Stimulated activated CD4-positive, alpha-beta T cell treated with anti-CD3 and anti-CD28 coated beads, Interleukin-15, amount 100 ng/mL, for 48 hours (primary cell): ENCODE measurements around the gene LRP1B.
"Not testable (repeated sequence)": the region's sequence is repeated elsewhere in the genome, so short reads cannot be mapped to it uniquely, and the experiment has no call there.

Source experiments
- DNase-seq, 2 donors: peaks; one replicate each; pipeline ENCODE4 v3.0.0-alpha.2; 2020; ENCODE audit warnings: low read depth in 2 of 2

LRP1B gene

DNA sequence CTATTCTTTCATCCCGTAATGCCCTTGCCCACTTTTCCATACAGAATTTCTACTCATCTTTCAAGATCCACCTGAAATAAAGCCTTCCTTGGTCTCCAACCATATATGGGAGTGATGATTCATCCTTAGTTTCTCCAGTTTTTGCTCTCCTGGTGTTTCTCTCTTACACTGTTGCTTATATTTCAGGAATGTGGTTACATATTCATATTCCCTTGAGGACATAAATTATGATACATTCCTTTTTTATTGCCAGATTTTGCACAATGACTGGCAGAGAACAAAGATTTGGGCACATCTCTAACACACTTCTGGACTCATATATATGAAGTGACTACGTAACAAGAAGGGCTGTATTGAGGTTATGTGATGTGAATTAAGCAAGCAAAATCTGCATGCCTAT lies 1777.3 kb downstream of the LRP1B start:
- DNase-seq, result no peak

DNA sequence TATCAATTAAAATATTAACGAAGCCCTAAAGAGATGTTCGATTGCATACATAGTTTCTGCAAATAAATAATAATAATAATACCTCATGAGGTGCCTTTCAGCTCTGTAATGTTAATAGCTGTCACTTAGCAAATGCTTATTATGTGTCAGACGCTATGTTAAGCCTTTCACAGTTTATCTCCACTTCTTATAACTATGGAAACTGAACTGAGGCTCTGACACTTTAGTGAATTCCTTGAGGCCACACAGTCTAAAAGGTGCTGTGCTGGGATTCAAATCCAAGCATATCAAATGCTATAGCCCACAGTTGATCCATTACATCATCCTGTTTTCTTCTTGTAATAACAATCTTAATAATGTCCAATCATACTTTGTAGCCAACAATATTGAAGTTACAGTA lies 1779.1 kb downstream of the LRP1B start:
- no peak for DNase-seq

DNA sequence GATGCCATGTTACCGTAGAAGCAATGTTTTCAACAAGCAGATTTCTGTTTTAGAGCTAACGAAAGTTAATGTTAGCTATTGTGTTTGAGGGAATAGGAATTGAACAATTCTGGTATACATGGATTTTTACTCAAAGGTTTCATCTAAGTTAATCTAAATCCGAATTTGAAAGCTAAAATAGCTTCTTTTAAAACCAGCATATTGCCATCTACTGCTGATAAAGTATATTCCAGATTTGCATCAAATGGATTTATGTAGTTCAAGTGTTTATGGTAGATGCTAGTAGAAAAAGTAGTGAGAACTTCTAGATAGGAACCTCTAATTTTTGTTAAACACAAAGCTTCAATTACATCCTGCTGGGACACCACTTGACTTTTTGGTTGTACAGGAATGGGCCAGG lies 1781.1 kb downstream of the LRP1B start:
- no peak for DNase-seq

DNA sequence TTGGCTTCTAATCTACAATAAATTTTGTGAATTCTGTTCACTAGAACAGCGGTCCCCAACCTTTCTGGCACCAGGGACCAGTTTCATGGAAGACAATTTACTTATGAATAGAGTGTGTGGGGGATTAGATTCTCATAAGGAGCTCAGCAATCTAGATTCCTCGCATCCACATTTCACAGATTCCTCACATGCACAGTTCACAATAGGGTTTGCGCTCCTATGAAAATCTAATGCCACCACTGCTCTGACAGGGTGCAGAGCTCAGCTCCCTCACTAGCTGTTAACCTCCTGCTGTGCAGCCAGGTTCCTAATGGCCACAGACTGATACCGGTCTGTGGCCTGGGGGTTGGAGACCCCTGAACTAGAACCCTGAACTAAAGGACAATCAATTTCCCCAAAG lies 1782.0 kb downstream of the LRP1B start:
- no peak for DNase-seq

DNA sequence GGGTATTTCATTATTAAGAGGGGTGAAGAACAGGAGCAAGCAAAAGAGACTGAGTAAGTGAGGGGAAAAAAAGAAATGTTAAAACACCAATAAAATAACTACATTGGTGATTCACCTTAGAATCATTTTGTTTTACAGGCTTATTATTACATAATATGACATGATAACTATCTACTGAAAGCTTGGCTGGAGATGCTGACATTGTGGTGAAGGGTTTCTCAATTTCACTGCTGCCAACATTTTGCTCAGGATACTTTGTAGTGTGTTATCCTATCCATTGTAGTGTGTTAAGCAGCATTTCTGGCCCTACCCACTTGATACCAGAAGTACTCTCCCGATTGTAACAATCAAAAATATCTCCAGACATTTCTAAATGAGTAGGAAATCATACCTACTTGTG lies 1786.0 kb downstream of the LRP1B start:
- DNase-seq, result no peak

DNA sequence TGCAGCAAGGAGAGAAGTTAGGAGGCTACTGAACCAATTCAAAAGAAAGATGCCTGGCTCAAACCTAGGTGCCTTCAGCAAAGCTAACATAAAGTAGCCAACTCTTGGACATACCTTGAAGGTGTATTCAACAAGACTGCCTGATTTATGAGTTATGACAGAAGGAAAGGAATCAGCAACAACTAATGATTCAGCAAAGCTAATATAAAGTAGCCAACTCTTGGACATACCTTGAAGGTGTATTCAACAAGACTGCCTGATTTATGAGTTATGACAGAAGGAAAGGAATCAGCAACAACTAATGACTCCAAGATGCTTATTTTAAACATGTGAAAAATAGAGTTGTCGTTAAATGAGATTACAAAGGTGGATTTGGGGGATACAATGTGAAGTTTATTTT lies 1786.5 kb downstream of the LRP1B start:
- not testable (repeated sequence) for DNase-seq

DNA sequence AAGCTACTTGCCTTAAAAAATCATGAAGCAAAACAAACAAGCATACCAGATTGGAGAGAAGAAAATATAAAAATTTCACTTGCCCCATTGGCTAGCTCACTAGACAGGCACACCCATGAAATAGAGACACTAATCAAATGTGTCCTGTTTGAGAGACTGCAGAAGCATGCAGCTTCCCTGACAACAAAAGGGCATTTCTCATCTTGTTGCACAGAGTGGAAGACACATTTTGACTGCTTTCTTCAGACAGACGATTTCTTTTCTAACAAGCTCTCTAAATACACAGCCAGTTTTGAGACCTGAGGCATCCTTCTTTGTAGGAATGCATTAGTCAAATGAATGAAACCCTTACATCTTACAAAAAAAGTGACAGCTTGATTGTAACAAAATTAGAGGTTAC lies 1792.0 kb downstream of the LRP1B start:
- DNase-seq, result no peak

DNA sequence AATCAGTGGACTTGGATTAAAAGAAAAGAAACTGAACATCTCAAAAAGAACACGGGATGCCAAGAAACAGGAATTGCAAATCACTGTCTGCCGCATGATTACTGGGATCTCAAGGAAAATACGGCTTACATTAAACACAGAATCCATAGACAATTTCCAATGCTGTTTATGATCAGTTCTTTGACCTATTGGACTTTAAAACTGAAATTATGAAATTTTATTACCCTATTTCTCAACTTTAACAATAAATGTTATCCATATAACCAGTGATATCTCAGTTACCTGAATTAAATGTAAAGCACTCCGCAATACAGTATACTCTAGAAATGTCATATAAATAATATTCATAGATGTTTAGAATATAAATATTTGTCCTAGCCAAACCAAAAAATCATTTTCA lies 1793.8 kb downstream of the LRP1B start:
- DNase-seq, result no peak

DNA sequence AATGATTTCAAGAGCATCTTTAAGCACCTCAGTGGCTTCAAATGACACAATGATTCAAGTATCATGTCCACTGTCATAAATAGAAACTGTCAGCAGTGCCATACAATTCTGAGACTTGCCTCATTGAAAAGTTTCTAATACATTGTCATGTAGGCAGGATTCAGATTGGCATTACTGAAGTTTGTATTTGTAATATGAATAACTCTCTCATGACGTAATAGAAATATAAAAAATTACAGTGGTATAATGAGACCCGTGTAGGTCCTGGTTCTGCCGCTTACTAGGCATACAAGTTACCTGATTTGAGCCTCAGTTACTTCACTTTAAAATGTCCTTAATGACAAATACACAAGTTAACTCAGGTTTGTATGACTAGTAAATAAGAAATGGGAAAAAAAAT lies 1814.5 kb downstream of the LRP1B start:
- no peak for DNase-seq

DNA sequence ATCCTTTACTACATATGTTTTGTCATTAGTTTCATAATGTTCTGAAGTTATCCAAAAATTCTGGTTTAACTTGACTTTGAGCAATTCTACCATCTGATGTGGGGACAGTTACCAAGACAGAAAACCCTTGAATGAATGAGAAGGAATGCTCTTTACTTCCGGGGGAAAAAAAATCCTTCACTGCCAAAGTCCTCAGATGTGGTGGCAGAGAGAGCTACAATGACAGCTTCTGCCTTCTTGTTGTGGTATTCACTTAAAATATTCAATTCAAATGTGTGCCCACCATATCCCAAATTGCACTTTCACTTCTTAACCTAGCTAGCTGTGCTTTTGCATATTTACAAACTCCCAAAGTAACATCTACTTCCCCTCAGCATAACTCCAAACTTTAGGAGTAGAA lies 1818.9 kb downstream of the LRP1B start:
- DNase-seq, result no peak

DNA sequence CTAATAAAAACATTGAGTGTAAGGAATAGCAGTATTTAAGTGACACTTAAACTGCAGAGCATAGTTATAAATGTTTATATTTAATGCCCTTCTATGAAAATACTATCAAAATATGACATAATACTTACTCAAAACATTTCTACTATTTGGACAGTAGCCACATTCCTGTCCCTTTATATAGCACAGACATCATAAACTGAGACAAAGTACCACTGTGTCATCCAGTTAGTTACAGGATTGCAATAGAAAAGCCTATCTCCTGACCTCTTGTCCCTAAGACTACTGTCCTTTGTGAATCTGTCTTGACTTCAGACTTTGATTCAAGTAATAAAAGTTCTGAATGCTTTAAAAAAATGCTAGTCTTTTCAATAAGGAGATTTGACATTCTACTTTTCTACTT lies 1822.1 kb downstream of the LRP1B start:
- DNase-seq, result no peak

DNA sequence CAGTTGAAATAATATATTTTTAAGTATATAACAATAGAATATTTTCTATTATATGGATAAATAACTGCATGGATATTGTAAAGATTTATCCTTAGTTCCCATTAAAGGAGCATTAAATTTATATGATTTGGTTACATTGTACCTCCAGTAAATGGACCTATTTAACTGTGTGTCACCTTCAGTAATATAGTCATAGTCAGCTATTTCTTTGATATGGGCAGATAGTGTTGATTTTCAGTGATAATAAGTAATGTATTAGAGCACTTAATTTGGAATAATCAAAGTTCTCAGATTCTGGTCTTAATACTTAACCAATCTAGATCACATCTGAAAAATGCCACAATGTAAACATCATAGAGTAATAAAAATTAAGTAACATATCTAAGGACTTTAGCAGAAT lies 1823.3 kb downstream of the LRP1B start:
- DNase-seq, result no peak

DNA sequence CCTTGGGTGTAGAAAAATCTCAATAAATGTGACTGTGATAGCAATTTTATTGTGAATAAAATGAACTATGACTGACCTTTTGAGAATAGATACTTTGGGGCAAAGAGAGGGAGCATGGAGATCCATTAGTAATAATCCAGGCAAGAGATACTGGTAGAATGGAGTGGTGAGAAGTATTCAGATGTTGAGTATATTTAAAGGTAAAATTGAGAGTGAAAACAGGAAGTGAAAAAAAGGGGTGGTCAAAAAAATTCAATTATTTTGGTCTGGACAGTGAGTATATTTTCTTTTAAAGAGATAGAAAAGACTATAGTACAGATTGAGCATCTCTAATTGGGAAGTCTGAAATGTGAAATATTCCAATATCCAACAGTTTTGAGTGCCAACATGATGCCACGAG lies 1835.0 kb downstream of the LRP1B start:
- DNase-seq, result no peak

DNA sequence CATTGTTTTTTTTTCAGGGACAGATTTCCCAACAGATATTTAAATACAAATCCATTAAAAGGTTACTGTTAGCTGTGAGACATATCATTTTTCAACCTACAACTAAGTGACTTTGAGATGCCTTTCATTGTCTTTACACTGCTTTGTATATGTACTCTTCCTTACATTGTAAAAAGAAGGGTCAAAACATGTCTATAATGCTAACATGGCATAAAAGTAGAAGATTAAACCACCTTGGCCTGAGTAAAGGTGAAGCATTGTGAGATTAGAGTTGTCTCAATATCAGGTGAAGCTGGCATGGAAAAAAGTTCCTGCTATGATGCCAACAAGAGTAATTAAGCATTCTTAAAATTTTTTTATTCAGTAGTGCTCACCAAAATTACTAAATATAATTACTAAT lies 1842.1 kb downstream of the LRP1B start:
- no peak for DNase-seq

DNA sequence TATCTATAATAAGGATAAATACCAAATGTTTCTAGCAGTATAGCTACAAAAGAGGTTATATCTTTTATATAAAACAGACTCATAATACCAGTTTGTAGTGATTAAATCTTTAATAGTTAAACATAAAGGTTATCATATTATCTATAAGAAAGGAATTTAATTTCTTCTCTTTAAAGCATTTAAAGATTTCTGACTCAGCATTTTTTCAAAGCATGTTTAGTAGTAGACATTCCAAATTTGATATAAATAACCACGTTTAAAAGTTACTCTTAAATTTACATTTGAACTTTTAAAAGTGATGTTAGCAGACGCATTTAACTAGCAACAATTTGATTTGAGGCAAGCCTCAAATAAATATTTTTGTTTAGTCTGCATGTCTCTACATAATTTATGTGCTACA lies 1842.6 kb downstream of the LRP1B start:
- no peak for DNase-seq

DNA sequence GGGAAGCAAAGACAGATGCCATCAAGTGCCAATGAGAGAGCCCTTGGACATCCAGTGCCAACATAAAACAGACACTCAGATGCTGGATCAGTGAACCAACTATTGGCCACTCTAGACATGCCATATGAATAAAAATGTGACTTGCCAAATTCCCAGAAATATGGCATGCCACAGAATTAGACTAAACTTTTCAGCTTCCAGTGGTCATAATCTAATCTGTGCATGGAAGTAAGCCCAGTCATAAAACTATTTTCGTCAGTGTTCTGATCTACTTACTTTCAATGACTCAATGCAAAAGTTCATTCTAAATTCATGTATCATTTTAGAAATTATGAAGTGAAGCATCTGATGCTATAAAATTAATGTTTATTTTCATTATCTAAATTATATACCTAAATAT lies 1844.4 kb downstream of the LRP1B start:
- no peak for DNase-seq

DNA sequence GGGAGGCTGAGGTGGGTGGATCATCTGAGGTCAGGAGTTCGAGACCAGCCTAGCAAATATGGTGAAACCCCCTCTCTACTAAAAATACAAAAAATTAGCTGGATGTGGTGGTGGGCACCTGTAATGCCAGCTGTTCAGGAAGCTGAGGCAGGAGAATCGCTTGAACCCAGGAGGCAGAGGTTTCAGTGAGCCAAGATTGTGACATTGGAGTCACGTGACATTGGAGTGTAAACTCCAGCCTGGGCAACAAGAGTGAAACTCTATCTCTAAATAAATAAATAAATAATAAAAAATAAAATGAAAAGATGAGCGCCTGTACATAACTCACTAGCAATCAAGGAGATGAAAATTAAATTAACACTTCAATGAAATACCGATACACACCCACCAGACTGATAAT lies 1853.5 kb downstream of the LRP1B start:
- DNase-seq, result not testable (repeated sequence)

DNA sequence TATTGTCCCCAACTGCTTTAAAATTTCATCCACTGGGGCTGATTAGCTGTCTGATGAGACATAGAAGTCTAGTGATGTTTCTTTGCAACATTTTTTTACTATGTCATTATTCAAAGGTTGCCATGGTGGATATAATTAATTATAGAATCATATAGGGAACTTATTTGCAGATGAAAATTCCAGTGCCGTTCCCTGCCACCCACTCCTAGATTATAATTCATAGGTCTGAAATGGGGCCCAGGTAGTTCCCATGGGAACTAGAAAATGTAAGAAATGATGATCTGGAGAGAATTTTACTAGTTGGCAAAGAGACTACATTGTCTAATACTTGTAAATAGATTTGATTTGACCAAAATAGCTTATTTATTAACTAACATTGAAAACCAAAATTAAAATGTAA lies 1854.2 kb downstream of the LRP1B start:
- no peak for DNase-seq

DNA sequence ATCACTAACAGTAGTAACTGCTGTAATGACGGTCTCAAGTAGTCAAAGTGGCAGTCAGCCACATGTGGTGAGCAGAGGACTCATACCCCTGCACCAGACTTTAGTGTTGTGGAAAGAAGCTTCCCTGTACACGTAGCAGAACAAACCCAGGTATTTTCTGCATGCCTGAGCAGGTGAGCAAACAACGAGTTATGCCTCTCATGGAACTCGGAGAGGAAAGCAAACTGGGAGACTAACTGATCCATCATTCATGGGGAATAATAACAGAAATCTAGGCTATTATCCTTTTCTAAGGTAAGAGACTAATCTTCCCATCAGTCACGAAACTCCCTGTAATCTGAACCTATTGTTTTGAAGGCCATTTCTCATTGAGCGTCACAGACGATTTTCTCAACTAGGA lies 1855.4 kb downstream of the LRP1B start:
- DNase-seq, result no peak

DNA sequence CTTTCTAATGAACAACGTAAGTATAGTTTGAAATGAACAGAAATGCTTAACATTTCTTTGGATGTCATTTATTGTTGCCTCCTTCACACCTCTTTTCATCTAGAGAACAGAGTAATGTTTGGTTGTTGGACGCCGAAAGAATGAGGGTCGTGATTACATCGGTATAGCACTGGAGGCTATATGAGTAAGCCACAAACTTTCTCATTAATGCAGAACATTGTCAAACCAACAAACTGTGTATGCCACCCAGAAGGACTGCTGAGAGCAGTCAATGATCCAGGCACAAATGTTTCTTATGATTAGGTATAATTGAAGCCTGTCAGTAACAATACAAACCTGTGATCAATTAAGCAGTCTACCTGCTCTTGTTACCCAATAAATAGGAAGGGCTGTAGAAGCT lies 1855.9 kb downstream of the LRP1B start:
- no peak for DNase-seq

DNA sequence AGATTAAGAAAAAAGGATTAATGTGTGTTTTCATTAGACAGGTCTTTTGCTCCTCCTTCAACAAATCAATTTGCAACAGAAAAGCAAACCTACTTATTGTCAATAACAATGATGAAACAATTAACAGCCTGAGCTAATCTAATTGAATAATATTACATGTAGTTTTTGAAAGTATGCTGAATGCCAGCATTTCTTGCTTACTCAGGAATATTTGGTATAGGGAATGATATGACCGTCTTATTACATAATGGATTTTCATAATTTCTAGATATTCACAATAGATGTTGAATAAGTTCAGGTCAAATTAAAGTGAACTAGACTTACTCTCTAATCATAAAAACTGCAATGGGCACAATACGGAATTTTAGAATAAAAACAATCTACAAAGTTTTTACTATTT lies 1856.9 kb downstream of the LRP1B start:
- DNase-seq, result no peak

DNA sequence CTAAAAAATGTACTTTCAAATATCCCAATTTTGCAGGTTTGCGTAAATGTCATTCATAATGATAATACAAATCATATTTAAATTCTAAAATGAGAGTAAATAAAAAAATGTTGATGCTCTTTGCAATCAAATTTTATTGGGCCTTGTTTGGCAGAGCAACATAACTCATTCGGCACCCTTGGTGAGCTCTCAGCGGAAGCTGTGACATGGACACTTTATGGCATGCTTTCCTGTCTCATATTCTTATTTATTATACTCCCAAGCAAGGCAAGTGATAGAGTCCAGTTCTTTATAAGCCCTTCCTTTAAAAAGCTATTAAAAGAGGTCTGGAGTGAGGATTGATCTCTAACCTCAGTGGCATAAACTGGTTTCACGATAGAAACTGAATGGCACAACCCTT lies 1857.4 kb downstream of the LRP1B start:
- DNase-seq, result no peak

DNA sequence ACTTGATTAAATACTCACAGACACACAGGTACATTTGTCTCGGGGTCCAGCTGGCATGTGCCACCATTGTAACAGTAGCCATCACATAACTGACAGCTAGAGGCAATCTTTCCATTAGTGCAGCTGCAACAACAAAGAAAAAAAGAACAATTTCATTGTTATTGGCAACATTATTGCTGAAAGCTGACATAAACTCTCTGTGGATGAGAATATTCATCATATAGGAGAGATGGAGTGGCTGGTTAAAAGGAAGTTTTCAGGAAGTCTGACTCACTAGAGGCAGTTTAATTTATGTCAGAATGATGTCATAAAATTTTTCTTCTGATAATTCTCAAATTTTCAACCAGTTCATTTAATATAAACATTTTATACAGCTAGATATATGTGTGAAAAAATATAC lies 1860.6 kb downstream of the LRP1B start:
- DNase-seq, result no peak

DNA sequence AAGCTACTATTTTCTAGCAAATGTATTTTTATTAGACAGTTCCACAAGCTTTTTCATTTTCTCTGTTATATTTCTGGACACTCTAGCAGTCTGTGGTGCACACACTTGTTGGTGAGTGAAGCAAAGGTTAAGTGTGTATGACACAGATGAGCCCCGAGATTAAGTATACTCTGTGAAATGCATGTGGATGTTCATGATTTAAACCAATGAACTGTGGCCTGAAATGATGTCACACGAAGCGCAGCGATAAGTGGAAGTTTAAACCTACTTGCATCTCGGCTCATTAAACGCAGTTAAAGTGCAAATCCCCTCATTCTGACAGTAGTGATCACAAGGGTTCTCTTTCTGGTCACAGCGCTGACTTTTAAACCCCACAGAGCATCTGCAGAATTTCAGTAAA lies 1861.8 kb downstream of the LRP1B start:
- no peak for DNase-seq

DNA sequence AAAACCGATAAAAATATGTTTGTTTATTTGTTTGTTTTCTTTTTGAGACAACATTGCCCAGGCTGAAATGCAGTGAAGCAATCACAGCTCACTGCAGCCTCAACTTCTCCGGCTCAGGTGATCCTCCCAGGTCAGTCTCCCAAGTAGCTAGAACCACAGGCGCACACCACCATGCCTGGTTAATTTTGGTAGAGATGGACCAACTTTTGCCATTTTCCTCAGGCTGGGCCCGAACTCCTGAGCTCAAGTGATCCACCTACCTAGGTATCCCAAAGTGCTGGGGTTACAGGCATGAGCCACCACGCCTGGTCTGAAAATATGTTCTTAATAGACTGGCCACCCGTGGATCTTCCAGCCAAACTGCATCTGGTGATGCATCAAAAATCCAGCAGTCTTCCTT lies 1867.9 kb downstream of the LRP1B start:
- DNase-seq, result no peak
